Body of pancreas (tissue), 4 donors: ENCODE results near the gene HOXA3. TPM values are rescaled to one million over a fixed set of nuclear protein-coding genes. Genes with fewer than 3 reads are reported as not detected.

ENCODE experiments used
- ATAC-seq: fragments of 150-250 bp; one replicate; pipeline ENCODE4 v1.9.1; 2016
- DNase-seq, 4 donors: peaks; one replicate each; pipeline ENCODE4 v3.0.0-alpha.2; 2019
- H3K27ac ChIP-seq, 4 donors: fragments of 200-600 bp; sonication (generic); 1 replicate in 3 of 4; 2 replicates in 1 of 4; pipeline versions ENCODE4 v1.5.1 to v1.6.1; 2016 to 2019; ENCODE audit warnings: mild to moderate bottlenecking in 1 of 4, mixed read lengths in 1 of 4, moderate library complexity in 1 of 4
- H3K27me3 ChIP-seq, 2 donors: fragments of 200-600 bp; sonication (generic); one replicate each; pipeline ENCODE4 v1.6.0; 2016; ENCODE audit warnings: mild to moderate bottlenecking in 1 of 2
- H3K36me3 ChIP-seq, 2 donors: fragments of 200-600 bp; sonication (generic); replicated peaks in 1 of 2; 2 replicates each; pipeline ENCODE4 v1.5.1; 2016; ENCODE audit warnings: low read depth in 2 of 2; ENCODE audit not compliant: insufficient read depth in 1 of 2
- H3K4me1 ChIP-seq: fragments of 200-600 bp; sonication (generic); one replicate; pipeline ENCODE4 v1.6.0; 2016
- H3K4me3 ChIP-seq, 2 donors: fragments of 200-600 bp; sonication (generic); 1 replicate in 1 of 2; 2 replicates in 1 of 2; pipeline ENCODE4 v1.5.1; 2016 to 2019
- H3K9me3 ChIP-seq, 3 donors: fragments of 200-600 bp; sonication (generic); 1 replicate in 2 of 3; 2 replicates in 1 of 3; pipeline ENCODE4 v1.5.1; 2016
- CTCF ChIP-seq, 7 experiments: fragments of 450-650 bp in 4 of 7; fragments of 200-600 bp in 3 of 7; sonication (generic) in 3 of 7; IDR thresholded peaks; one replicate each; pipeline ENCODE4 v1.5.1; 2016 to 2019; ENCODE audit warnings: antibody characterized with exemption in 7 of 7
- POLR2A ChIP-seq, 3 donors: fragments of 450-650 bp; IDR thresholded peaks; one replicate each; pipeline ENCODE4 v1.6.1; 2016; ENCODE audit warnings: antibody characterized with exemption in 3 of 3, mild to moderate bottlenecking in 2 of 3
- WGBS, 2 donors: methylation state at CpG; one replicate each; pipeline ENCODE4 v1.1.5; 2017; 5-methylcytosine and 5-hydroxymethylcytosine counted together
- intact Hi-C: fragments of 100-400 bp; cut with DNase I; formaldehyde crosslinking; loops from one replicate; pipeline ENCODE4 v1.15.1; 2023
- total RNA-seq, 2 donors: library from RNA; depleted of rRNA; stranded (reverse); fragments of >200 nt; gene quantifications; one replicate each; pipeline ENCODE4 v1.1.0, GENCODE V29; 2016

HOXA3 gene
- total RNA-seq, 2 donors from 2014 or later = 1.6 TPM; not detected in 1

- Histone ChIP-seq H3K36me3 (no peaks in the 10 kb centered on the region), H3K4me3 (no peak overlapping the region), H3K9me3 (no peaks in the 10 kb centered on the region), H3K27ac (no peak overlapping the region), H3K4me1 (peaks cover 41% of the 10 kb centered on the region), H3K27me3 (peaks cover 0 to 78% of the 10 kb centered on the region in 2 donors)
- no peak for ATAC-seq
- DNase-seq = no peak
- TF ChIP-seq POLR2A (IDR thresholded peaks at IDR 0.05) (no peak), CTCF (IDR thresholded peaks at IDR 0.05) (no peak)
- intact Hi-C loops = no loop called here
- 29 to 31% methylated on average over 9 to 11 of the region's 11 CpGs for WGBS, 2 donors
These were observed 6.4 kb downstream of the HOXA3 start for GRCh38 chr7:27145914-27146412.

GRCh38 chr7:27145165-27145913 is 7.0 kb downstream of the HOXA3 start:
- Histone ChIP-seq H3K4me1 (peaks cover 37% of the 10 kb centered on the region), H3K27me3 (peaks cover 0 to 82% of the 10 kb centered on the region in 2 donors), H3K9me3 (no peaks in the 10 kb centered on the region), H3K4me3 (no peak overlapping the region), H3K27ac (no peak overlapping the region), H3K36me3 (no peaks in the 10 kb centered on the region)
- TF ChIP-seq POLR2A (IDR thresholded peaks at IDR 0.05) = no peak
- no peak for TF ChIP-seq CTCF (IDR thresholded peaks at IDR 0.05)
- ATAC-seq (no peak), DNase-seq (no peak)
- WGBS, 2 donors = 19 to 20% methylated on average over 42 to 47 of the region's 47 CpGs
- intact Hi-C loops = no loop called here

- Histone ChIP-seq H3K36me3 (no peaks in the 10 kb centered on the region), H3K9me3 (no peaks in the 10 kb centered on the region), H3K4me1 (peaks cover 36% of the 10 kb centered on the region), H3K27ac (no peak overlapping the region), H3K4me3 (no peak overlapping the region), H3K27me3 (peaks cover 0 to 88% of the 10 kb centered on the region in 2 donors)
- TF ChIP-seq POLR2A (IDR thresholded peaks at IDR 0.05) (no peak), CTCF (IDR thresholded peaks at IDR 0.05) (no peak)
- ATAC-seq (no peak), DNase-seq (no peak)
- 6 to 18% methylated on average over 7 to 31 of the region's 31 CpGs for WGBS, 2 donors
- intact Hi-C loops = no loop called here
These were observed 7.6 kb downstream of the HOXA3 start for GRCh38 chr7:27144781-27145164.

GRCh38 chr7:27143950-27144780 is 8.2 kb downstream of the HOXA3 start:
- 22 to 28% methylated on average over 34 to 40 of the region's 40 CpGs for WGBS, 2 donors
- no peaks in the 10 kb centered on the region for H3K9me3 ChIP-seq
- H3K4me1 ChIP-seq = peaks cover 41% of the 10 kb centered on the region
- DNase-seq = no peak
- no peak for ATAC-seq
- no peaks in the 10 kb centered on the region for H3K36me3 ChIP-seq
- H3K27me3 ChIP-seq = peaks cover 0 to 90% of the 10 kb centered on the region in 2 donors
- no peak overlapping the region for H3K27ac ChIP-seq
- H3K4me3 ChIP-seq = no peak overlapping the region
- intact Hi-C loops = no loop called here
- TF ChIP-seq POLR2A (IDR thresholded peaks at IDR 0.05) (no peak), CTCF (IDR thresholded peaks at IDR 0.05) (no peak)
